ENCODE data around the gene RUNX1. TPM values are rescaled to one million over a fixed set of nuclear protein-coding genes. Genes with fewer than 3 reads are reported as not detected.

Gene RUNX1
- total and polyA plus RNA-seq, 2 of the 13 experiments (the other 11 are each of a cell fraction or from before 2014, with no cell fraction given) = 5.4 to 6.4 TPM

- Histone ChIP-seq H4K20me1 (ENCODE audit: insufficient read depth, low read length) (no peaks in the 10 kb centered on the region), H3K9me3 (ENCODE audit: low read length) (no peaks in the 10 kb centered on the region), H2AFZ (ENCODE audit: low read length) (no peak overlapping the region), H3K4me3 (replicated peaks in 1 of 3; ENCODE audit: insufficient read depth in 1 of 3, low read depth in 2 of 3, low read length in 3 of 3) (peak overlapping the region; percentile 86 to 96 (median 94)), H3K27ac (ENCODE audit: extremely low read length, insufficient read depth, low read length) (peak overlapping the region; percentile 87), H3K27me3 (ENCODE audit: control insufficient read depth in 1 of 2, insufficient read depth in 2 of 2, low read length in 2 of 2) (no peaks in the 10 kb centered on the region; a peak in 1 of 5 replicates), H3K79me2 (ENCODE audit: insufficient read depth, low read length) (peaks cover 45% of the 10 kb centered on the region), H3K36me3 (replicated peaks in 1 of 2; ENCODE audit: control insufficient read depth in 1 of 2, insufficient read depth in 2 of 2, low read length in 2 of 2) (no peaks in the 10 kb centered on the region), H3K4me1 (ENCODE audit: insufficient read depth, low read length) (peaks cover 16% of the 10 kb centered on the region), H3K9ac (ENCODE audit: insufficient read depth, low read depth, low read length) (peak overlapping the region; percentile 87), H3K4me2 (ENCODE audit: low read depth, low read length) (peak overlapping the region; percentile 97)
- DNase-seq (ENCODE audit: low spot score) (peak; percentile 90), ATAC-seq (peak; percentile 79), FAIRE-seq (peak; percentile 34)
- intact Hi-C loops (cut with micrococcal nuclease; ENCODE audit: unreplicated experiment) (loop anchor here (1.0 to 10.0 kb wide), 6 partner anchors 71 to 1136 kb away; no protein-coding TSS in a partner anchor), in situ Hi-C loops (cut with HindIII; ENCODE audit: extremely low pct_ligation_motif_present, low pct_unique_long_range_greater_than_20kb) (loop anchor here (5.0 to 25.0 kb wide), 5 partner anchors 86 to 1049 kb away; no protein-coding TSS in a partner anchor)
- POLR2A ChIA-PET = interaction anchor here (0.6 to 7.4 kb wide), 40 partner anchors 8 to 1182 kb away, joined by 3 to 92 read pairs (median 5); partner anchors contain the start of gene SETD4
- no TSS peak for BruUV-seq (replicated peaks)
- CTCF ChIA-PET (ENCODE audit: low intra/inter-chr PET ratio, low total read pairs) = interaction anchor here (1.9 kb wide), 1 partner anchor 512 kb away, joined by 4 read pairs; no protein-coding TSS in a partner anchor
- under 1% methylated on average over 14 of the region's 96 CpGs for whole genome bisulfite sequencing (ENCODE audit: low lambda C conversion rate)
- TF ChIP-seq ZNF142 (CRISPR knock-in tag; IDR thresholded peaks at IDR 0.05) (peak; percentile 97; the same call in 1 of the 2 replicates), SRSF1 (optimal IDR thresholded peaks at IDR 0.05; ENCODE audit: low read depth, low read length) (peak; percentile 29), SKI (IDR thresholded peaks at IDR 0.05; ENCODE audit: partially characterized antibody) (peak; percentile 75), ZFAT (CRISPR knock-in tag; conservative IDR thresholded peaks at IDR 0.05) (0 out of 2 replicates have a peak, but pooled peaks have one; percentile 34), IRF2 (CRISPR knock-in tag; IDR thresholded peaks at IDR 0.05) (no peak; the same call in 1 of the 2 replicates), NFKBIZ (CRISPR knock-in tag; IDR thresholded peaks at IDR 0.05) (0 out of 2 replicates have a peak, but pooled peaks have one; percentile 24), NFAT5 (CRISPR knock-in tag; IDR thresholded peaks at IDR 0.05) (0 out of 2 replicates have a peak, but pooled peaks have one; percentile 39), ZNF607 (CRISPR knock-in tag; IDR thresholded peaks at IDR 0.05; ENCODE audit: borderline replicate concordance) (0 out of 2 replicates have a peak, but pooled peaks have one; percentile 11)
These were observed 160.4 kb downstream of the RUNX1 start for GRCh38 chr21:34888569-34889319.

Data from HepG2 (cell line).